IMR-90 (cell line): ENCODE measurements around the gene CMIP. TPM values are rescaled to one million over a fixed set of nuclear protein-coding genes. Genes with fewer than 3 reads are reported as not detected.

Source experiments
- ATAC-seq: fragments of 200-7000 bp; cut with Tn5 transposase; 2 replicates; pipeline ENCODE4 v1.9.1; 2020; ENCODE audit warnings: low read depth, mild to moderate bottlenecking, moderate library complexity
- BruUV-seq: library from RNA; stranded (reverse); fragments of 400-500 nt; replicated peaks from 2 replicates; lab custom pipeline; 2021; lab: Mats Ljungman, UMichigan
- CTCF ChIA-PET: fragments of 300-600 bp; formaldehyde crosslinking; extraction: SDS; loops from one replicate; lab custom pipeline; 2021; ENCODE audit warnings: antibody characterized with exemption; lab: Yijun Ruan, JAX
- POLR2A ChIA-PET: fragments of 300-600 bp; sonication (Branson Sonifier 250); formaldehyde crosslinking; loops from one replicate; lab custom pipeline; 2022; ENCODE audit warnings: antibody characterized with exemption; ENCODE audit not compliant: unreplicated experiment; lab: Charles Lee
- DNase-seq: peaks from one replicate; pipeline ENCODE4 v3.0.0; 2013
- H2AFZ ChIP-seq: replicated peaks from 2 replicates; pipeline ENCODE3; 2013; ENCODE audit warnings: low read length, mild to moderate bottlenecking; ENCODE audit not compliant: poor library complexity
- H2AK5ac ChIP-seq: 2 replicates; pipeline ENCODE4 v1.6.1; 2013; ENCODE audit warnings: low read depth, low read length, inconsistent platforms
- H2AK9ac ChIP-seq: replicated peaks from 2 replicates; pipeline ENCODE3; 2013; ENCODE audit warnings: mild to moderate bottlenecking, low read depth, low read length, moderate library complexity; ENCODE audit not compliant: poor library complexity
- H2BK120ac ChIP-seq: 2 replicates; pipeline ENCODE4 v1.6.1; 2013; ENCODE audit warnings: low read depth, low read length, inconsistent platforms
- H2BK15ac ChIP-seq: 3 replicates; pipeline ENCODE4 v1.6.1; 2013; ENCODE audit warnings: low read depth, low read length, inconsistent platforms
- H2BK20ac ChIP-seq: 2 replicates; pipeline ENCODE4 v1.6.1; 2013; ENCODE audit warnings: low read depth, mild to moderate bottlenecking, inconsistent platforms, low read length, moderate library complexity
- H2BK5ac ChIP-seq: 2 replicates; pipeline ENCODE4 v1.6.1; 2013; ENCODE audit warnings: mild to moderate bottlenecking, low read depth, low read length, inconsistent platforms; ENCODE audit not compliant: poor library complexity, severe bottlenecking
- H3K14ac ChIP-seq: replicated peaks from 2 replicates; pipeline ENCODE4 v1.6.1; 2013; ENCODE audit warnings: low read depth, low read length, inconsistent platforms
- H3K18ac ChIP-seq: 2 replicates; pipeline ENCODE4 v1.6.1; 2013; ENCODE audit warnings: low read depth, low read length, control low read depth
- H3K23ac ChIP-seq: 2 replicates; pipeline ENCODE4 v1.6.1; 2013; ENCODE audit warnings: low read depth, low read length, inconsistent platforms
- H3K27ac ChIP-seq: 2 replicates; pipeline ENCODE4 v1.5.1; 2013; ENCODE audit warnings: mild to moderate bottlenecking, control low read depth, low read length; ENCODE audit not compliant: insufficient read depth
- H3K27me3 ChIP-seq: 2 replicates; pipeline ENCODE4 v1.6.1; 2013; ENCODE audit warnings: low read length; ENCODE audit not compliant: control insufficient read depth, insufficient read depth
- H3K36me3 ChIP-seq: 2 replicates; pipeline ENCODE4 v1.6.1; 2013; ENCODE audit warnings: low read length, mixed read lengths; ENCODE audit not compliant: control insufficient read depth, insufficient read depth
- H3K4ac ChIP-seq: 2 replicates; pipeline ENCODE4 v1.6.1; 2013; ENCODE audit warnings: low read depth, low read length, inconsistent platforms
- H3K4me1 ChIP-seq: 2 replicates; pipeline ENCODE4 v1.6.1; 2013; ENCODE audit warnings: low read length, mixed read lengths; ENCODE audit not compliant: control insufficient read depth, insufficient read depth
- H3K4me2 ChIP-seq: 2 replicates; pipeline ENCODE4 v1.6.1; 2013; ENCODE audit warnings: low read depth, mild to moderate bottlenecking, control low read depth, low read length, moderate library complexity
- H3K4me3 ChIP-seq: 2 replicates; pipeline ENCODE4 v1.5.1; 2013; ENCODE audit warnings: low read depth, mild to moderate bottlenecking, control low read depth, low read length, moderate library complexity; ENCODE audit not compliant: insufficient read depth
- H3K56ac ChIP-seq: 2 replicates; pipeline ENCODE4 v1.6.1; 2013; ENCODE audit warnings: low read length, inconsistent platforms; ENCODE audit not compliant: insufficient read depth; ENCODE audit errors: extremely low read depth
- H3K79me1 ChIP-seq, 2 experiments: 2 replicates each; pipeline ENCODE4 v1.6.1; 2013; ENCODE audit warnings: low read length in 2 of 2, inconsistent platforms in 1 of 2, low read depth in 1 of 2
- H3K9ac ChIP-seq: 2 replicates; pipeline ENCODE4 v1.6.1; 2013; ENCODE audit warnings: low read depth, low read length, control low read depth
- H3K9me1 ChIP-seq: 2 replicates; pipeline ENCODE4 v1.6.1; 2013; ENCODE audit warnings: low read length, inconsistent platforms; ENCODE audit not compliant: insufficient read depth
- H3K9me3 ChIP-seq: 2 replicates; pipeline ENCODE4 v1.6.1; 2013; ENCODE audit warnings: low read length; ENCODE audit not compliant: control insufficient read depth, insufficient read depth
- H4K20me1 ChIP-seq: 2 replicates; pipeline ENCODE4 v1.6.1; 2013; ENCODE audit warnings: low read length, inconsistent platforms; ENCODE audit not compliant: insufficient read depth
- H4K5ac ChIP-seq: 2 replicates; pipeline ENCODE4 v1.6.1; 2013; ENCODE audit warnings: mild to moderate bottlenecking, low read depth, low read length, control low read depth
- H4K8ac ChIP-seq, 2 experiments: 2 replicates each; pipeline ENCODE4 v1.6.1; 2013; ENCODE audit warnings: low read depth in 2 of 2, low read length in 2 of 2, control low read depth in 1 of 2, inconsistent platforms in 1 of 2
- H4K91ac ChIP-seq: 2 replicates; pipeline ENCODE4 v1.6.1; 2013; ENCODE audit warnings: low read depth, low read length, inconsistent platforms; ENCODE audit not compliant: insufficient read depth
- BHLHE40 ChIP-seq: fragments of 150-350 bp; IDR thresholded peaks from 2 replicates; pipeline ENCODE4 v1.6.1; 2016; ENCODE audit warnings: mild to moderate bottlenecking, low read depth, low read length
- CEBPB ChIP-seq: IDR thresholded peaks from 2 replicates; pipeline ENCODE4 v1.6.1; 2012; ENCODE audit warnings: low read depth, low read length, improper control_type of control experiment
- CHD1 ChIP-seq: IDR thresholded peaks from 2 replicates; pipeline ENCODE4 v1.6.1; 2012; ENCODE audit warnings: low read depth, low read length, improper control_type of control experiment
- CTCF ChIP-seq: conservative IDR thresholded peaks from 2 replicates; pipeline ENCODE4 v1.5.1; 2012; ENCODE audit warnings: mild to moderate bottlenecking, low read depth, low read length, improper control_type of control experiment
- ELK1 ChIP-seq: fragments of 150-350 bp; IDR thresholded peaks from 2 replicates; pipeline ENCODE4 v1.6.1; 2016; ENCODE audit warnings: low read depth, mild to moderate bottlenecking, low read length, moderate library complexity, borderline replicate concordance
- FOS ChIP-seq: fragments of 150-350 bp; IDR thresholded peaks from 2 replicates; pipeline ENCODE4 v1.6.1; 2016; ENCODE audit warnings: low read depth, low read length
- MAFK ChIP-seq: IDR thresholded peaks from 2 replicates; pipeline ENCODE4 v1.6.1; 2012; ENCODE audit warnings: low read depth, low read length, improper control_type of control experiment
- MAZ ChIP-seq: IDR thresholded peaks from 2 replicates; pipeline ENCODE4 v1.6.1; 2012; ENCODE audit warnings: low read depth, mild to moderate bottlenecking, low read length, improper control_type of control experiment, moderate library complexity, borderline replicate concordance
- MXI1 ChIP-seq: IDR thresholded peaks from 2 replicates; pipeline ENCODE4 v1.6.1; 2012; ENCODE audit warnings: low read depth, mild to moderate bottlenecking, low read length, moderate library complexity, borderline replicate concordance
- NFE2L2 ChIP-seq: fragments of 150-350 bp; IDR thresholded peaks from 2 replicates; pipeline ENCODE4 v1.6.1; 2016; ENCODE audit warnings: low read depth, mild to moderate bottlenecking, low read length
- POLR2A ChIP-seq: IDR thresholded peaks from 2 replicates; pipeline ENCODE4 v1.6.1; 2012; ENCODE audit warnings: mild to moderate bottlenecking, low read depth, low read length
- RAD21 ChIP-seq: IDR thresholded peaks from 2 replicates; pipeline ENCODE4 v1.6.1; 2012; ENCODE audit warnings: low read length, improper control_type of control experiment
- RCOR1 ChIP-seq: IDR thresholded peaks from 2 replicates; pipeline ENCODE4 v1.6.1; 2012; ENCODE audit warnings: mild to moderate bottlenecking, low read length, improper control_type of control experiment; ENCODE audit not compliant: insufficient replicate concordance
- RFX5 ChIP-seq: IDR thresholded peaks from 2 replicates; pipeline ENCODE4 v1.8.0; 2012; ENCODE audit warnings: low read depth, mild to moderate bottlenecking, low read length, moderate library complexity
- SMC3 ChIP-seq: fragments of 150-350 bp; IDR thresholded peaks from 2 replicates; pipeline ENCODE4 v1.6.1; 2016; ENCODE audit warnings: low read depth, mild to moderate bottlenecking, antibody characterized with exemption, low read length, moderate library complexity
- USF2 ChIP-seq: fragments of 150-350 bp; IDR thresholded peaks from 2 replicates; pipeline ENCODE4 v1.6.1; 2017; ENCODE audit warnings: mild to moderate bottlenecking, antibody characterized with exemption, low read length, low read depth
- WGBS, 2 experiments: methylation state at CpG; one replicate each; pipeline versions ENCODE4 v1.1.5 to v1.1.7; 2013; ENCODE audit warnings: missing lambda C conversion rate in 2 of 2; ENCODE audit not compliant: insufficient read length in 1 of 2; ENCODE audit errors: extremely low coverage in 2 of 2; 5-methylcytosine and 5-hydroxymethylcytosine counted together
- dilution Hi-C: fragments of 300-500 bp; cut with HindIII; formaldehyde crosslinking; loops from one replicate; pipeline ENCODE4 v1.14.3; 2018; ENCODE audit warnings: low sequenced_read_pairs; ENCODE audit not compliant: unreplicated experiment
- in situ Hi-C: fragments of 300-500 bp; cut with MboI; formaldehyde crosslinking; loops from 3 replicates; pipeline ENCODE4 v1.14.3; 2019; ENCODE audit warnings: low sequenced_read_pairs, inconsistent platforms, mixed read lengths
- intact Hi-C: fragments of 100-400 bp; cut with micrococcal nuclease; formaldehyde crosslinking; loops from 2 replicates; pipeline ENCODE4 v1.10.0; 2022
- polyA plus RNA-seq, 3 experiments: library from polyadenylated mRNA; depleted of rRNA; stranded (reverse); fragments of >200 nt; gene quantifications; 2 replicates each; pipeline ENCODE4 v1.2.3, GENCODE V29; 2012; ENCODE audit warnings: low replicate concordance in 1 of 3
- total RNA-seq: library from RNA; depleted of rRNA; stranded (reverse); fragments of >200 nt; gene quantifications from 2 replicates; pipeline ENCODE4 v1.2.3, GENCODE V29; 2012

Gene CMIP
- total and polyA plus RNA-seq, 2 of the 4 experiments (the other 2 are of a cell fraction): 3.2 to 11.6 TPM

- peaks cover 80% of the 10 kb centered on the region for H4K20me1 ChIP-seq
- H3K9ac ChIP-seq: no peak overlapping the region
- intact Hi-C loops (no loop called here), in situ Hi-C loops (no loop called here), dilution Hi-C loops (no loop called here)
- H3K18ac ChIP-seq: no peak overlapping the region
- peaks cover 22 to 62% of the 10 kb centered on the region in 2 experiments for H3K79me1 ChIP-seq
- no peak overlapping the region for H2AFZ ChIP-seq
- no peak overlapping the region for H2AK5ac ChIP-seq
- no peaks in the 10 kb centered on the region for H3K36me3 ChIP-seq
- no peak overlapping the region for H4K91ac ChIP-seq
- no peak overlapping the region for H4K8ac ChIP-seq
- H3K4me1 ChIP-seq: peaks cover 20% of the 10 kb centered on the region
- H3K27me3 ChIP-seq: no peaks in the 10 kb centered on the region
- H2BK20ac ChIP-seq: no peak overlapping the region
- no peak overlapping the region for H3K27ac ChIP-seq
- WGBS, 2 experiments: 67% methylated on average over 4 of the region's 13 CpGs; no CpG with 5 or more reads in 1 of the 2 experiments
- ChIA-PET POLR2A (no interaction called here), CTCF (no interaction called here)
- no peak overlapping the region for H3K4ac ChIP-seq
- no peak for TF ChIP-seq MXI1
- TF ChIP-seq NFE2L2: no peak
- no peak for TF ChIP-seq MAZ
- TF ChIP-seq SMC3: no peak
- no peak for TF ChIP-seq CEBPB
- TF ChIP-seq ELK1: no peak
- no peak for TF ChIP-seq FOS
- TF ChIP-seq BHLHE40: no peak
- no peak for TF ChIP-seq RFX5
- no peak for TF ChIP-seq CHD1
- TF ChIP-seq RAD21: no peak
- TF ChIP-seq POLR2A: no peak
- no peak for TF ChIP-seq MAFK
- TF ChIP-seq USF2: no peak
- TF ChIP-seq CTCF: no peak
- TF ChIP-seq RCOR1: no peak
- H2BK5ac ChIP-seq: no peak overlapping the region
- no peak overlapping the region for H3K56ac ChIP-seq
- H2BK15ac ChIP-seq: no peak overlapping the region
- DNase-seq (no peak), ATAC-seq (no peak)
- H3K23ac ChIP-seq: no peak overlapping the region
- H2BK120ac ChIP-seq: no peak overlapping the region
- BruUV-seq: no TSS peak
- peaks cover 15% of the 10 kb centered on the region for H3K9me1 ChIP-seq
- H3K9me3 ChIP-seq: no peaks in the 10 kb centered on the region
- no peak overlapping the region for H2AK9ac ChIP-seq
- H3K14ac ChIP-seq: no peak overlapping the region
- no peak overlapping the region for H3K4me3 ChIP-seq
- no peak overlapping the region for H4K5ac ChIP-seq
- no peak overlapping the region for H3K4me2 ChIP-seq
Observed at GRCh38 chr16:81602256-81602776, 157.7 kb downstream of the CMIP start.
